Measurements from ENCODE around the gene PRIMA1. TPM values are rescaled to one million over a fixed set of nuclear protein-coding genes. Genes with fewer than 3 reads are reported as not detected.

PRIMA1 gene
- total RNA-seq, 1 experiment from 2014 or later = 4.9 TPM

GRCh38 chr14:93787465-93788292, 606 bp downstream of the PRIMA1 start (continued):
- TF ChIP-seq ZNF532 (CRISPR knock-in tag; IDR thresholded peaks at IDR 0.05; ENCODE audit: borderline replicate concordance) (no peak), EMX1 (CRISPR knock-in tag; IDR thresholded peaks at IDR 0.05) (no peak), JAZF1 (CRISPR knock-in tag; IDR thresholded peaks at IDR 0.05) (no peak), ESRRA (CRISPR knock-in tag; IDR thresholded peaks at IDR 0.05; ENCODE audit: borderline replicate concordance) (no peak; the same call in 1 of the 2 replicates), HMGA2 (CRISPR knock-in tag; IDR thresholded peaks at IDR 0.05) (no peak), GABPB1 (CRISPR knock-in tag; IDR thresholded peaks at IDR 0.05) (no peak), NR1H2 (CRISPR knock-in tag; IDR thresholded peaks at IDR 0.05) (0 out of 2 replicates have a peak, but pooled peaks have one; percentile 47), ZNF219 (CRISPR knock-in tag; IDR thresholded peaks at IDR 0.05; ENCODE audit: borderline replicate concordance) (no peak), NFYB (CRISPR knock-in tag; conservative IDR thresholded peaks at IDR 0.05; ENCODE audit: low read depth) (no peak), TP53 (CRISPR knock-in tag; IDR thresholded peaks at IDR 0.05) (no peak; the same call in 1 of the 2 replicates), CREB1 (CRISPR knock-in tag; IDR thresholded peaks at IDR 0.05) (0 out of 2 replicates have a peak, but pooled peaks have one; percentile 34), FOXP1 (CRISPR knock-in tag; IDR thresholded peaks at IDR 0.05; ENCODE audit: borderline replicate concordance) (no peak; the same call in 1 of the 2 replicates), FOXJ3 (CRISPR knock-in tag; IDR thresholded peaks at IDR 0.05; ENCODE audit: borderline replicate concordance) (no peak), E2F1 (CRISPR knock-in tag; IDR thresholded peaks at IDR 0.05) (no peak), ZNF281 (CRISPR knock-in tag; IDR thresholded peaks at IDR 0.05) (peak; percentile 32; the same call in 1 of the 2 replicates), GRHL2 (CRISPR knock-in tag; IDR thresholded peaks at IDR 0.05; ENCODE audit: insufficient replicate concordance, severe bottlenecking) (no peak), ETV6 (CRISPR knock-in tag; IDR thresholded peaks at IDR 0.05) (no peak), ZNF263 (CRISPR knock-in tag; IDR thresholded peaks at IDR 0.05; ENCODE audit: low read depth) (no peak), ZNF121 (CRISPR knock-in tag; IDR thresholded peaks at IDR 0.05) (no peak), MAX (CRISPR knock-in tag; IDR thresholded peaks at IDR 0.05) (peak; percentile 63; the same call in 1 of the 2 replicates), PREB (CRISPR knock-in tag; IDR thresholded peaks at IDR 0.05; ENCODE audit: borderline replicate concordance) (no peak), NFE2L1 (CRISPR knock-in tag; IDR thresholded peaks at IDR 0.05) (peak; percentile 30; the same call in 1 of the 2 replicates), GTF2I (CRISPR knock-in tag; conservative IDR thresholded peaks at IDR 0.05) (no peak), MYBL2 (CRISPR knock-in tag; IDR thresholded peaks at IDR 0.05) (no peak), TEAD1 (CRISPR knock-in tag; IDR thresholded peaks at IDR 0.05) (no peak)
- TF ChIP-seq, protein P1, sequence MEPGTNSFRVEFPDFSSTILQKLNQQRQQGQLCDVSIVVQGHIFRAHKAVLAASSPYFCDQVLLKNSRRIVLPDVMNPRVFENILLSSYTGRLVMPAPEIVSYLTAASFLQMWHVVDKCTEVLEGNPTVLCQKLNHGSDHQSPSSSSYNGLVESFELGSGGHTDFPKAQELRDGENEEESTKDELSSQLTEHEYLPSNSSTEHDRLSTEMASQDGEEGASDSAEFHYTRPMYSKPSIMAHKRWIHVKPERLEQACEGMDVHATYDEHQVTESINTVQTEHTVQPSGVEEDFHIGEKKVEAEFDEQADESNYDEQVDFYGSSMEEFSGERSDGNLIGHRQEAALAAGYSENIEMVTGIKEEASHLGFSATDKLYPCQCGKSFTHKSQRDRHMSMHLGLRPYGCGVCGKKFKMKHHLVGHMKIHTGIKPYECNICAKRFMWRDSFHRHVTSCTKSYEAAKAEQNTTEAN (CRISPR knock-in tag; IDR thresholded peaks at IDR 0.05) = peak; percentile 60; the same call in 1 of the 2 replicates
- TF ChIP-seq, protein P2, sequence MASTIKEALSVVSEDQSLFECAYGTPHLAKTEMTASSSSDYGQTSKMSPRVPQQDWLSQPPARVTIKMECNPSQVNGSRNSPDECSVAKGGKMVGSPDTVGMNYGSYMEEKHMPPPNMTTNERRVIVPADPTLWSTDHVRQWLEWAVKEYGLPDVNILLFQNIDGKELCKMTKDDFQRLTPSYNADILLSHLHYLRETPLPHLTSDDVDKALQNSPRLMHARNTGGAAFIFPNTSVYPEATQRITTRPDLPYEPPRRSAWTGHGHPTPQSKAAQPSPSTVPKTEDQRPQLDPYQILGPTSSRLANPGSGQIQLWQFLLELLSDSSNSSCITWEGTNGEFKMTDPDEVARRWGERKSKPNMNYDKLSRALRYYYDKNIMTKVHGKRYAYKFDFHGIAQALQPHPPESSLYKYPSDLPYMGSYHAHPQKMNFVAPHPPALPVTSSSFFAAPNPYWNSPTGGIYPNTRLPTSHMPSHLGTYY (CRISPR knock-in tag; IDR thresholded peaks at IDR 0.05) = no peak
